GM21576 (cell line): ENCODE data around the gene ACTN4.

ENCODE experiments used
- ATAC-seq: cut with Tn5 transposase; IDR thresholded peaks from one replicate; pipeline ENCODE4 v1.9.1; 2021; ENCODE audit warnings: mild to moderate bottlenecking, moderate library complexity; ENCODE audit not compliant: unreplicated experiment

ACTN4 gene

GRCh38 chr19:38708413-38709024 is 61.1 kb downstream of the ACTN4 start:
- no peak for ATAC-seq

GRCh38 chr19:38709119-38709518 is 61.7 kb downstream of the ACTN4 start:
- no peak for ATAC-seq

GRCh38 chr19:38709671-38710415 is 62.4 kb downstream of the ACTN4 start:
- no peak for ATAC-seq

- ATAC-seq, result no peak
Measured at GRCh38 chr19:38710416-38710702, 62.9 kb downstream of the ACTN4 start.

- no peak for ATAC-seq
Measured at GRCh38 chr19:38710928-38711725, 63.7 kb downstream of the ACTN4 start.

GRCh38 chr19:38711726-38712153 is 64.3 kb downstream of the ACTN4 start:
- ATAC-seq, result no peak

GRCh38 chr19:38712161-38712748 is 64.8 kb downstream of the ACTN4 start:
- no peak for ATAC-seq

GRCh38 chr19:38713227-38713649 is 65.8 kb downstream of the ACTN4 start:
- ATAC-seq, result no peak

- no peak for ATAC-seq
Measured at GRCh38 chr19:38713865-38714264, 66.4 kb downstream of the ACTN4 start.

GRCh38 chr19:38714354-38714778 is 66.9 kb downstream of the ACTN4 start:
- no peak for ATAC-seq

- no peak for ATAC-seq
Measured at GRCh38 chr19:38715555-38715954, 68.1 kb downstream of the ACTN4 start.

GRCh38 chr19:38717051-38717450 is 69.6 kb downstream of the ACTN4 start:
- no peak for ATAC-seq

- no peak for ATAC-seq
Measured at GRCh38 chr19:38717855-38718254, 70.4 kb downstream of the ACTN4 start.

- ATAC-seq, result no peak
Measured at GRCh38 chr19:38718747-38719543, 71.5 kb downstream of the ACTN4 start.

- no peak for ATAC-seq
Measured at GRCh38 chr19:38719761-38720558, 72.5 kb downstream of the ACTN4 start.

- ATAC-seq, result no peak
Measured at GRCh38 chr19:38720559-38721236, 73.2 kb downstream of the ACTN4 start.

GRCh38 chr19:38721496-38721895 is 74.0 kb downstream of the ACTN4 start:
- no peak for ATAC-seq

GRCh38 chr19:38721979-38722773 is 74.7 kb downstream of the ACTN4 start:
- ATAC-seq, result no peak
